ENCODE results near the gene ARVCF. TPM values are rescaled to one million over a fixed set of nuclear protein-coding genes. Genes with fewer than 3 reads are reported as not detected.

ARVCF gene
- total and polyA plus RNA-seq, 9 of the 15 experiments (the other 6 are each of a cell fraction or from before 2014, with no cell fraction given): 0.03 to 97.4 (median 15.6) TPM

DNA sequence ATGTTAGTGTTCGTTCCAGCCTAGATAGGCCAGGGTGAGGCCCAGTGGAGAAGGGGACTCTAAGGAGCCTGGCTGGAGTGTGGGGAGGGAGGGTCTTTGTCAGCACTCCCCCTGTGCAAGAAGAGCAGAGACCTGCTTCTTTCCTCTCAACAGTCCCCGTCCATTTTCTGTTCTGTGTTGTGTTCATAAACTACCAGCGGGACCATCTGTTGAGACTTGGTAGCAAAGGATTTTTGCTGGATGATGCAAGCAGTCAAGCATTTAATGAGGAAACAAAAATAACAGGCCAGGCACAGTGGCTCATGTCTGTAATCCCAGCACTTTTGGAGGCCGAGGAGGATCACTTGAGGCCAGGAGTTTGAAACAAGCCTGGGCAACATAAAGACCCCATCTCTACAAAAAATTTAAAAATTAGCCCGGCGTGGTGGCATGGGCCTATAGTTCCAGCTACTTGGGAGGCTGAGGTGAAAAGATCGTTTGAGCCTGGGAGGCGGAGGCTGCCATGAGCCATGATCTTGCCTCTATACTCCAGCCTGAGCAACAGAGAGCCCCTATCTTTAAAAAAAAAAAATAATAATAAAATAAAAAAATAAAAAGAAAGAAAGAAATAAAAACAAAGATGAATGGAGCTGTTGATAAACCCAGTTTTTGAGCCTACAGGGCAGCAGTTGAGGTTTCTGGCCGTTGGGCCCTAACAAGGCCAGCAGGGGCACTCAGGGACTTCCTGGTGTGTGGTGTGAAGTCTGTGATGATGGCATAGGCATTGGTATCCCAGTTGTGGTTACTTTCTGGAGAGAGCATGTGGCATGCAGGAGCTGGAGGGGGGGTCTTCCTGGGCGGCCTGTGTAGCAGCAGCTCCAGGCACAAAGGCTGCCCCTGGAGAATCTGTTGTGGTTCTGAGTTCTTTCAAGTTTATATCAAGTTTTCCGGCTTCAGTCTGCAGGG lies 73.3 kb downstream of the ARVCF start (continued):
- no peak for TF ChIP-seq ZNF197 (CRISPR knock-in tag; IDR thresholded peaks at IDR 0.05; ENCODE audit: low read depth)
- TF ChIP-seq, protein P1, sequence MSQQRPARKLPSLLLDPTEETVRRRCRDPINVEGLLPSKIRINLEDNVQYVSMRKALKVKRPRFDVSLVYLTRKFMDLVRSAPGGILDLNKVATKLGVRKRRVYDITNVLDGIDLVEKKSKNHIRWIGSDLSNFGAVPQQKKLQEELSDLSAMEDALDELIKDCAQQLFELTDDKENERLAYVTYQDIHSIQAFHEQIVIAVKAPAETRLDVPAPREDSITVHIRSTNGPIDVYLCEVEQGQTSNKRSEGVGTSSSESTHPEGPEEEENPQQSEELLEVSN (IDR thresholded peaks at IDR 0.05; ENCODE audit: borderline replicate concordance in 1 of 2, extremely low read depth in 1 of 2, insufficient read depth in 1 of 2, insufficient read length in 1 of 2, low read depth in 1 of 2, low read length in 1 of 2, poor library complexity in 1 of 2, severe bottlenecking in 1 of 2): no peak
- TF ChIP-seq FOXA1 (IDR thresholded peaks at IDR 0.05; ENCODE audit: borderline replicate concordance): no peak
- TF ChIP-seq HES1 (IDR thresholded peaks at IDR 0.05; ENCODE audit: low read depth): no peak
- no peak for TF ChIP-seq MCM3 (IDR thresholded peaks at IDR 0.05)
- peak in 1 of 2 experiments; percentile 80; a peak in 2 of 4 replicates for TF ChIP-seq TEAD1 (CRISPR knock-in tag; IDR thresholded peaks at IDR 0.05)
- no peak for TF ChIP-seq MTA3 (IDR thresholded peaks at IDR 0.05; ENCODE audit: borderline replicate concordance)
- TF ChIP-seq CHD4 (IDR thresholded peaks at IDR 0.05; ENCODE audit: insufficient read depth, insufficient replicate concordance, low read depth, low read length, poor library complexity, severe bottlenecking): no peak
- TF ChIP-seq THRAP3 (IDR thresholded peaks at IDR 0.05; ENCODE audit: borderline replicate concordance): no peak
- no peak for TF ChIP-seq ZNF253 (CRISPR knock-in tag; conservative IDR thresholded peaks at IDR 0.05)
- TF ChIP-seq, protein P2, sequence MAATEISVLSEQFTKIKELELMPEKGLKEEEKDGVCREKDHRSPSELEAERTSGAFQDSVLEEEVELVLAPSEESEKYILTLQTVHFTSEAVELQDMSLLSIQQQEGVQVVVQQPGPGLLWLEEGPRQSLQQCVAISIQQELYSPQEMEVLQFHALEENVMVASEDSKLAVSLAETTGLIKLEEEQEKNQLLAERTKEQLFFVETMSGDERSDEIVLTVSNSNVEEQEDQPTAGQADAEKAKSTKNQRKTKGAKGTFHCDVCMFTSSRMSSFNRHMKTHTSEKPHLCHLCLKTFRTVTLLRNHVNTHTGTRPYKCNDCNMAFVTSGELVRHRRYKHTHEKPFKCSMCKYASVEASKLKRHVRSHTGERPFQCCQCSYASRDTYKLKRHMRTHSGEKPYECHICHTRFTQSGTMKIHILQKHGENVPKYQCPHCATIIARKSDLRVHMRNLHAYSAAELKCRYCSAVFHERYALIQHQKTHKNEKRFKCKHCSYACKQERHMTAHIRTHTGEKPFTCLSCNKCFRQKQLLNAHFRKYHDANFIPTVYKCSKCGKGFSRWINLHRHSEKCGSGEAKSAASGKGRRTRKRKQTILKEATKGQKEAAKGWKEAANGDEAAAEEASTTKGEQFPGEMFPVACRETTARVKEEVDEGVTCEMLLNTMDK (IDR thresholded peaks at IDR 0.05; ENCODE audit: borderline replicate concordance, insufficient read depth, low read depth, low read length, poor library complexity, severe bottlenecking): no peak
- TF ChIP-seq EP400 (IDR thresholded peaks at IDR 0.05): no peak
- TF ChIP-seq RBM14 (IDR thresholded peaks at IDR 0.05; ENCODE audit: borderline replicate concordance, insufficient read depth, low read depth, low read length): no peak
- no peak for TF ChIP-seq BRF1 (IDR thresholded peaks at IDR 0.05; ENCODE audit: borderline replicate concordance, extremely low read depth, insufficient read length)
- TF ChIP-seq PTRF (tag; IDR thresholded peaks at IDR 0.05): no peak
- TF ChIP-seq ZNF121 (CRISPR knock-in tag; conservative IDR thresholded peaks at IDR 0.05): no peak
- no peak for TF ChIP-seq NEUROD1 (IDR thresholded peaks at IDR 0.05; ENCODE audit: borderline replicate concordance, low read depth, low read length, partially characterized antibody)
- TF ChIP-seq NCOR1 (IDR thresholded peaks at IDR 0.05): no peak
- TF ChIP-seq ZNF311 (CRISPR knock-in tag; IDR thresholded peaks at IDR 0.05): no peak; the same call in none of the 2 replicates
- no peak for TF ChIP-seq MCM7 (IDR thresholded peaks at IDR 0.05)
- TF ChIP-seq CTBP1 (IDR thresholded peaks at IDR 0.05; ENCODE audit: borderline replicate concordance): no peak
- TF ChIP-seq HMBOX1 (IDR thresholded peaks at IDR 0.05): no peak

Measured in K562 (cell line).